Measurements from ENCODE around the gene LCN9.
A peak's percentile ranks its signal among the peaks of the same experiment; 100 is the strongest.

Gene LCN9

DNA sequence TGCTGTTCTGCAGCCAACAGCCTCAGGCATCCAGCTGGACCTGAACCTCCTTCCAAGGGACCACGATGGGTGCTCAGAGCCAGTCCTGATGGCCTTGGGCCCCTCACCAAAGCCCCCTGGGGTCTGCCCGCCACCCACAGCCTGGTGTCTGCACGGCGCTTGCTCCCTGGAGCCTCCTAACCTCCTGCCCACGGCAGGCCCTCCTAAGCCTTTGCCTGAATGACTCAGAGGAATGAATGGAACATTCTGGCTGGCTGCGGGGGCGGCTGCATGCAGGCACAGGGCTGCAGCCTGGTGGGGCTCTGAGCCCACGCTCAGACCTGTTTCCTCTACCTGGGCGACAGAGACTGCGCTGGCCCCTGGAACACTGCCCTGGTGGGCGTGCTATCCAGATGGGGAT, 29.3 kb downstream of the LCN9 start:
- no peak for TF ChIP-seq POLR2A (IDR thresholded peaks at IDR 0.05; ENCODE audit: low read depth, low read length)
- DNase-seq (ENCODE audit: insufficient read length, low spot score) (no peak), FAIRE-seq (no peak)

DNA sequence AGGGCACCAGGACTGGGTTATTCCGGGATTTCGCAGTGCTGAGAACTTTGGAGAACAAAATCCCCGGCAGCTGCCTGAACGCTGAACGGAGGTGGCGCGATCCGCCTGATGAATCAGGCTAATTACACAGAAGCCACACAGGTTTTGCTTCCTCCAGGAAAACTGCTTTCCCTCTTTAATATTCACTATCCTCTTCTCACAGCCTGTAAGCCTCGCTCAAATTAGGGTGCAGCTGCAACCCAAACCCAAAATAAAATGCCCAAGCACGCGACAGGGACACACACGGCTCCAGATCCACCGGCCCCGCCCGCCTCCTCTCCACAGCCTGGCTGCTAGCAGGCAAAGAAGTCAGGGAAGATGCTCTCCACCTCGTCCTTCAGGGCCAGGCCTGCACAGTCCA, 30.2 kb downstream of the LCN9 start:
- TF ChIP-seq POLR2A (IDR thresholded peaks at IDR 0.05; ENCODE audit: low read depth, low read length), result no peak
- FAIRE-seq (no peak), DNase-seq (ENCODE audit: insufficient read length, low spot score) (no peak)

DNA sequence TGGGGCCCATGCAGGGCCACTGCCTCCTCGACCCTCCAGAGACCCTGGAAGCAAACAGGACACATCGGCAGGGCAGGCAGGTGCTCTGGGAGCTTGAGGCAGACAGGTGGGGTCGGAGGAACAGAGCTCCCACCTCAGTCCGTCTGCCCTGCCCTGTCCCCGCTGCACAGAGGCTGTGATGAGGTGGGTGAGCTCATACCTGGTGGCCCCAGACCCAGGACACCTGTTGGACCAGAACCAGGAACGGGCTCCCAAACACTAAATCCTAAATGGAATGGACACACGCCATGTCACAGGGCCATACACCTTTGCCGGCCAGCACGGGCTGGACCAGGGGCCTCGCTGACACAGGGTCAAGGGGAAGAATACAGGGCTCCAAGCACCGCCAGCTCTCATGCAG, 30.7 kb downstream of the LCN9 start:
- DNase-seq (ENCODE audit: insufficient read length, low spot score) (no peak), FAIRE-seq (no peak)
- TF ChIP-seq POLR2A (IDR thresholded peaks at IDR 0.05; ENCODE audit: low read depth, low read length), result no peak

DNA sequence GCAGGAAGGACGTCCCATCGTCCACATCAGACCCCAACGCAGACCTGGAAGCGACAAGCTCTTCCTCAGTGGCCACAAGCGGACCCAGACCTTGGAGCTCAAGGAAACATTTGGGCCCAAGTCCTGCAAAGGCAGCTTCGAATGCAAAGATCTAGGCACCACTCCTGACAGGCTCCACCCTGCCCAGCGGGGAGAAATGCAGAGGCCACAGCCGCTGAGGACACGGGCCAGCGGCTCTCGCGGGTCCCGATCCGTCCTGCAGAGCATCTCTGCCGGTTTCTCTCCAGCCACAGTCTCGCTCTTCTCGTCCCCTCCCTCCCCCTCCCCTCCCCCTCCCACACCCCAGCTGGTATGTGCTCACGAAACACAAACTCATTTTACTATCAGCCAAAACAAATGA, 31.3 kb downstream of the LCN9 start:
- FAIRE-seq, result no peak
- DNase-seq (ENCODE audit: insufficient read length, low spot score), result no peak
- TF ChIP-seq POLR2A (IDR thresholded peaks at IDR 0.05; ENCODE audit: low read depth, low read length), result no peak

DNA sequence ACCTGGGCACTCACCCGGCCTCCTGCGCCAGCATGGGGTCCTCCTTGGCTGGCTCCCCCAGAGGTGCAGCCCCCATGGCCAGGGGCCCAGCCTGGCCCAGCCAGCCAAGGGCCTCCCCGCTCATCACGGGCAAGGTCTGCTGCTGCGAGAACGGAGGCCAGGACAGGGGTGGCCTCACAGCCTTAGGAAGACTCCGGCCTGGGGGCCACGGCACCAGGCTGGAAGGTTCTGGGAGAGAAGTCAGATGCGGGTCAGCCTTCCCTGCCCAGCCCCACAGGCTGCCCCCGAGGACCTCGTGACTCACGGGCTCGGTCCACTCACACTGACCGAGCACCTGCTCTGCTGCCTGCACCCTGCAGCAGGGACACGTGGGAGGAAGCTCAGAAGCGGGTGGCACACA, 31.9 kb downstream of the LCN9 start:
- DNase-seq (ENCODE audit: insufficient read length, low spot score) (no peak), FAIRE-seq (no peak)
- no peak for TF ChIP-seq POLR2A (IDR thresholded peaks at IDR 0.05; ENCODE audit: low read depth, low read length)

DNA sequence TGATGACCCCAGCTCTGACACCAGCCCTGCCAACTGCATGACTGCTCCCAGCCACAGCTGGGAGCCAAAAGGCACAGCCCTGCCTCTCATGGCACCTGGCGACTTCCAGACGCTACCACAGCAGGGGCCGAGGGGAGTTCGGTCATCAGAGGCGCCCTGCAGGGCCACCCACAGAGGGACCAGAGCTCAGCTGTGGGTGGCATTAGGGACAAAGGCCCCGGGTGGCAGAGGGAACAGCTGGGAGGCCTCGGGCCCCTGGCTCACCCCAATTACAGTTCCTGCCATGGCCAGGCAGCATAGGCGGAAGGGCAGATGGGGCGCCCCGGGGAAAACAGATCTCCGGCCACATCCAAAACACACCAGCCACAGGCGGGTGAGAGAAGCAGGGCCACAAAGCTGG, 32.5 kb downstream of the LCN9 start:
- no peak for FAIRE-seq
- TF ChIP-seq POLR2A (IDR thresholded peaks at IDR 0.05; ENCODE audit: low read depth, low read length), result no peak
- no peak for DNase-seq (ENCODE audit: insufficient read length, low spot score)

DNA sequence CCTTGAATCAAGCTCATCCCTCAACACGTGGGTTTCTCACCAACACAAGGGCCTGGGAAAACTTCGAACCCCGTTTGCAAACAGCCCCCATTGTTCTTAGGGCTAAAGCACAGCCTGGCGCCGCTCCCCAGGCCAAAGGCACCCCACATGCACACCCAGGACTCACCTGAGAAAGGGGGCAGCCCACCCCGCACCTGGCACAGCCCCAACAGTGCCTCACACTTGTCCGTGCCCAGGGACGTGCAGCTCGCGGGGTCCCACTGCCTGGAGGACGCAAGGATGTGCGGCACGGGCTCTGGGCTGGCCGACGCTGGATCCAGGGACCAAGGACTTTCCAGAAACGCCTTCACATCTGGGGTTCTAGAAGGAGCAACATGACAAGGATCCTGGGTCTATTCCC, 33.3 kb downstream of the LCN9 start:
- FAIRE-seq, result no peak

DNA sequence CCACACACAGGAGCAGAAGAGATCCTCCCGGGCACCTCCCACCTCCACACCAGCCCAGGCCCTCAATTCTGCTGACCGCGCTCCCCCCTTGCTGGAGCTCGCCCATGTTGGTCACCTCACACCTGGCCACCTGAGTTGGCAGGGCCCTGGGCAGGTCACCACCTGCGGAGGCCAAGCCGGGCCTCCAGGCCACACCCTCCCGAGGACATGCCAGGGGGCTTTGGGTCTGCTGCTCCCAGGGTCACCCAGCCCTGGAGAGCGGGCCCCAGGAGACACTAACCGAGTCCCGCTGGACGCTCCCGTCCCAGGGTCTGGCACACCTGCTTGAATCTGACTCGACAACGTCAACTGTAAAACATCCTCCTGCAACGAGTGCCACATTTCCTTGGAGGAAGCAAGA, 34.1 kb downstream of the LCN9 start:
- no peak for TF ChIP-seq POLR2A (IDR thresholded peaks at IDR 0.05; ENCODE audit: low read depth, low read length)
- no peak for FAIRE-seq
- no peak for DNase-seq (ENCODE audit: insufficient read length, low spot score)

More for the DNA sequence above, 33.3 kb downstream of the LCN9 start:
- no peak for DNase-seq (ENCODE audit: insufficient read length, low spot score)
- no peak for TF ChIP-seq POLR2A (IDR thresholded peaks at IDR 0.05; ENCODE audit: low read depth, low read length)

DNA sequence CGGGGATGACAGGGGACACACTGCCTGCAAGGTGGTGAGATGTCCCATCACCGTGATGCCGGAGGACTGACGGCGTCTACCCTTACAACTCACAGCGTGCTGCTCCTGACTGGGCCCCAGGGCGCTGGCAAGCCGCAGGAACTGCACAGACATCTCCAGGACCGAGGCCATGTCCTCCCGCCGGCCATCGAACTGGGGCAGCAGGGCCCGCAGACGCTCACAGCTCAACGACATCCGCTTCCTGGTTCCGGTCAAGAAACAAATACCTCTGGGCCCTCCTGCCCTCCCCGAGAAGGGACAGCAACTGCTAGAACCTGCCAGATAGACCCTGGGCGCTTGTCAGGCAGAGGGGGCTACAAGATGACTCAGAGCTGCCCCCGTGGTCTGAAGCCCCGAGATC, 35.1 kb downstream of the LCN9 start:
- TF ChIP-seq POLR2A (IDR thresholded peaks at IDR 0.05; ENCODE audit: low read depth, low read length), result no peak
- no peak for FAIRE-seq

DNA sequence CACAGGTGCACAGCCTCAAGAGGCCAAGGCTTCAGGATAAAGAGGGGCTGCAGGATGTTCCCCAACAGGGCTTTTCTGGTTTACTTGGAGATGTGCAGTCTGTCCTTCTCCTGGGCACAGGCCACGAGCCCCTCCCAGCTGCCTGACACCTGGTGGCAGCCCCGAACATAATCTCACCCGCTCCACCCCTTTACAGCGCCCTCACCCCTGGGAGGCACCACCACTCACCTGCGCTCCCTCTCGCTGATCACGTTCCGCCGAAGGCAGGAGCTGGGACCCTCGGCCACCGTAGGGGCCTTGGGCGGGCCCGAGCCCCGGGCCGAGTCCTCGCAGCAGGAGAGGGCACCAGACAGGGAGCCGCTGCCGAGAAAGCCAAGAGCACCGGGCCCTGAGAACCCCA, 35.7 kb downstream of the LCN9 start:
- FAIRE-seq (no peak), DNase-seq (ENCODE audit: insufficient read length, low spot score) (no peak)
- TF ChIP-seq POLR2A (IDR thresholded peaks at IDR 0.05; ENCODE audit: low read depth, low read length), result no peak

More for the DNA sequence above, 35.1 kb downstream of the LCN9 start:
- no peak for DNase-seq (ENCODE audit: insufficient read length, low spot score)

DNA sequence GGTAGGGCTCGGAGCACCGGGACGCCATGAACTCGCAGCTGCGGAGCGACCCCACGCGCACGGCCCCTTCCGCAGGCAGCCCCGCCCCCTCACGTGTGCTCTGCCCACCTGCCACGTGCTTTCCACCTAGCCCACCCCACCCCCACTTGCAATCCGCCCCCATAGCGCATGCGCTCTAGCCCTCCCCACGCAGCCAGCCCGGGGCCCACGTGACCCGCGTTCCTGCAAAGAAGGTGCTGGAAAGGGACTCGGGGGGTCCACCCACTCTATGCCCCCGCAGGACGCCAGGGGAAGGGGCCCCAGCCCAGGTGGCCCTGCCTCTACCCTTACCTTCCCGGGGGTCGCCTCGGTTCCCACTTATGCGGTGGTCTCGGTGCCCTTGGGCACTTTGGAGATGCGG, 36.3 kb downstream of the LCN9 start, which contains the start of gene SOHLH1:
Gene SOHLH1, minus strand, starts transcription at position 42 of the 400 bp plus-strand sequence. Its CDS starts 14 bp downstream, at position 28.
- no peak for TF ChIP-seq POLR2A (IDR thresholded peaks at IDR 0.05; ENCODE audit: low read depth, low read length)
- FAIRE-seq (no peak), DNase-seq (ENCODE audit: insufficient read length, low spot score) (no peak)

DNA sequence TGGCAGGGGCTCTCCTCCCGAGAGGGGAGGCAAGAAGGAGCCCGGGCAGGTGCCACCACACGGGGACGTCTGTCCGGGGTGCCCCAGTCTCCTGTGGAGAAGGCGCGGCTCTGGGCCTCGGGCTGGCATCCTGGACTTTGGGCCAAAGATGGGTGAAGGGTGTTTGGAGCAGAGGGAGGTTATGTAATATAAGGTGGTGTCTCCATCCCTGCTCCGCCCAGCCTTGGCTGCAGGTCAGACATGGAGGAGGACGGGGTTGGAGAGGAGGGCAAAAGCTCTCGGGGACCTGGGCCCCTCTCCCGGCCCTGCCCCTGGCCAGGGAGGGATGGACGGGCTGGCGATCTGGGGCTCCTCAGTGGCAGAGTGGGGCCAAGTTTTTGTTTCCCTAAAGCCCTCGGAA, 37.4 kb downstream of the LCN9 start:
- no peak for DNase-seq (ENCODE audit: insufficient read length, low spot score)
- no peak for FAIRE-seq
- no peak for TF ChIP-seq POLR2A (IDR thresholded peaks at IDR 0.05; ENCODE audit: low read depth, low read length)

DNA sequence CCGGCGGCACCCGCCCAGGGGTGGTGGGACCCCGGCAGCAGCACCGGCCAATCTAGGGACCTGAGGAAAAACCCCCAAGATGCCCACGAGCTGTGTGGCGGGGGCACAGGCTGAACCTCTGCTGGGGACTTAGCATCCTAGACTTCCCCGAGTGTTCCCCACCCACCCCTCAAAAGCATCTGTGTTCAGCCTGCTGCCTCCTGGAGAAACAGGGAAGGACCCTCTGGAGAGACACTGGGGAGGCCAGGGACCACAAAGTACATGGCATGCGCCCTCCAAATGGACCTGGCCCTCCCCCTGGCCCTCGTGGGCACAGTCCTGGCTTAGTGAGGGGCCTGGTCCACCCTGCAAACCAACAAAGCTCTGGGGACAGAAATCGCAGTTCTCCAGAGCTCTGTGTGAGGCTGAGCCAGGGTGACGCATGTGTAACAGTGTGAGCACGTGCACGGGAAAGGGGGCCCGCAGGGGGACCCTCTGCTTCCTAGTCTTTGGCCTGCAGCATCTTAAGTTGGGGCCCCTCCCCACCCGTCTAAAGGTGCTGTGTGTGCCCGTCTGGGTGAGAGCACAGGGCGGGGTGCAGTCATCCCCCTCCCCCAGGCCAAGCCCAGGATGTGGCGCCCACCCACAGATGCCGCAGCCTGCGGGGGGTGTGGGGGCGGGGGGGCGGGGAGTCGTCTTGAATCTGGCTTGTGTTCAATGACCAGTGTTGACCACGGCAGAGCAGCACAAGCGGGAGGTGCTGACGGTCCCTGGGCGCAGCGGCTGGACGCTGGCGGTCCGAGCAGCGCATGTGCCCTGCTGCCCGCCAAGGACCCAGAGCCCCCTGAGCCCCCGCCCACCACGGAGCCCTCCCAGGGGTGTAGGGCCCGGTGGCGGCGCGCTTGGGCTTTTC, 38.2 kb downstream of the LCN9 start:
- DNase-seq (ENCODE audit: insufficient read length, low spot score) (no peak), FAIRE-seq (no peak)
- TF ChIP-seq POLR2A (IDR thresholded peaks at IDR 0.05; ENCODE audit: low read depth, low read length), result no peak

DNA sequence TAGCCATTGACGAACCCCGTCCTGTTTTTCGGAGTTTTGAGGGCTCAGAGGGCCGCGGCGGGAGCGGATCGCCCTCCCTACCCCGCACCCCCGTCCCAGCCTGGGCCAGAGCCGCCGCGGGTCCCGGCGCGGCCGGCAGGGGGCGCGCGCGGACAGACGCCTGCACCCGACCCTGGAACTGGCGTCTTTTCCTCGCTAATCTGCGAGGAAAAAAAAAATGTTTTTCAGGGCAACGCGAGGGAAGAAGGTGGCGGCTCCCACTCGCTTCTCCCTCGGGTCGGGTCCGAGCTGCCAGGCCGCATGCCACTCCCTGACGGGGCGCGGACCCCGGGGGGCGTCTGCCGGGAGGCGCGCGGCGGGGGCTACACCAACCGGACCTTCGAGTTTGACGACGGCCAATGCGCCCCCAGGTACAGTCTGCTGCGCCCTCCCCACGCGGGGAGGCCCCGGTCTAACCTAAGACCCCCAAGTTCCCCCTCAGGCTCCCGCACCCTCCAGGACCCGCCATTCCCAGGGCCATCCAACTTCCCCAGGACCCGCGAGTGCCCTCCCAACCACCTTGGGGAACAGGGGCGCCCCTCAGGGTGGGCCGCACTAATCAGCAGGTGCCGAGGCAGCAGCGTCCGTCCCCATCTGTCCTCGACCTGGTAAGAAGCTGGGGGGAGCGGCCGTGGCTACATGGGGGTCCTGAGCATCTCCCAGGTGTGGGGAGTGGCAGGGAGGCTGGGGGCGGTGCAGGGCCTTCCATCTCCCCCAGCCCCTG, 39.0 kb downstream of the LCN9 start, which contains the start of gene KCNT1:
Gene KCNT1, plus strand, starts transcription at position 227 of the 763 bp plus-strand sequence. Its CDS starts 74 bp downstream, at position 301.
- peak; percentile 97 for DNase-seq (ENCODE audit: insufficient read length, low spot score)
- FAIRE-seq, result no peak

More for the DNA sequence above, 39.0 kb downstream of the LCN9 start, which contains the start of gene KCNT1:
- no peak for TF ChIP-seq POLR2A (IDR thresholded peaks at IDR 0.05; ENCODE audit: low read depth, low read length)

All from H54 (cell line).